C4-2B (cell line): ENCODE data around the gene NIF3L1.

Source experiments
- ZFX ChIP-seq: fragments of 450-650 bp; IDR thresholded peaks from 2 replicates; pipeline ENCODE4 v1.6.1; 2017
- TF ChIP-seq, protein P1 (sequence below): fragments of 450-650 bp; conservative IDR thresholded peaks from 2 replicates; pipeline ENCODE4 v1.5.1; 2017; ENCODE audit warnings: mild to moderate bottlenecking

DNA sequence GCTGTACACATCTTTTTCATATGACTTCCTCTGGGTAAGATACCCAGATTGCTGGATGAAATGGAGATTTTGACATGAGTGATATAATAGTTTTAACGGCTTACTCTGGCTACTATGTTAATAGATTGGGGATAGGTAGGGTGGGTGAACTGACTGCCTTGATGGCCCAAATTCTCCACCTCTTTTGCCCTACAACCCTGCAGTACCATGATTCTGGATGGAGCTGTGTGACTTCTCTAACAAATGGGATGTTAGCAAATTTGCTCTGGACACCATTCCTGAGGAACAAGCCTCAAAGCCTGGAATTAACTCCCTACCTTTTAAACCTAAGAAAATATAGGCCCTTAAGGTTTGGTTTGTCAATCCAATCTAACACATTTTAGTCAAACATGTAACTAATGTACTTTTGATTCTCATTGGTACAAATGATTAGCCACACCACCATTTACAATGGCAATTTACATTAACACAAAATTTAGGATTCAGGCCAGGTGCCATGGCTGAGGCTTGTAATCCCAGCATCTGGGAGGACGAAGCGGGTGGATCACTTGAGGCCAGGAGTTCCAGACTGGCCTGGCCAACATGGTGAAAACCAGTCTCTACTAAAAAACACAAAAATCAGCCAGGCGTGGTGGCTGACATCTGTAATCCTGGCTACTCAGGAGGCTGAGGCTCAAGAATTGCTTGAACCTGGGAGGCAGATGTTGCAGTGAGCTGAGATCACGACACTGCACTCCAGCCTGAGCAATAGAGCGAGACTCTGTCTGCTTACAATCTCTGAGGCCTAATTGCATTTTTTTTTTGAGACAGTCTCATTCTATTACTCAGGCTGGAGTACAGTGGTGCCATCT is 37.5 kb upstream of the NIF3L1 start:
- TF ChIP-seq, protein P1, sequence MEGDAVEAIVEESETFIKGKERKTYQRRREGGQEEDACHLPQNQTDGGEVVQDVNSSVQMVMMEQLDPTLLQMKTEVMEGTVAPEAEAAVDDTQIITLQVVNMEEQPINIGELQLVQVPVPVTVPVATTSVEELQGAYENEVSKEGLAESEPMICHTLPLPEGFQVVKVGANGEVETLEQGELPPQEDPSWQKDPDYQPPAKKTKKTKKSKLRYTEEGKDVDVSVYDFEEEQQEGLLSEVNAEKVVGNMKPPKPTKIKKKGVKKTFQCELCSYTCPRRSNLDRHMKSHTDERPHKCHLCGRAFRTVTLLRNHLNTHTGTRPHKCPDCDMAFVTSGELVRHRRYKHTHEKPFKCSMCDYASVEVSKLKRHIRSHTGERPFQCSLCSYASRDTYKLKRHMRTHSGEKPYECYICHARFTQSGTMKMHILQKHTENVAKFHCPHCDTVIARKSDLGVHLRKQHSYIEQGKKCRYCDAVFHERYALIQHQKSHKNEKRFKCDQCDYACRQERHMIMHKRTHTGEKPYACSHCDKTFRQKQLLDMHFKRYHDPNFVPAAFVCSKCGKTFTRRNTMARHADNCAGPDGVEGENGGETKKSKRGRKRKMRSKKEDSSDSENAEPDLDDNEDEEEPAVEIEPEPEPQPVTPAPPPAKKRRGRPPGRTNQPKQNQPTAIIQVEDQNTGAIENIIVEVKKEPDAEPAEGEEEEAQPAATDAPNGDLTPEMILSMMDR = no peak
- no peak for TF ChIP-seq ZFX
